ENCODE results near the gene A1BG. TPM values are rescaled to one million over a fixed set of nuclear protein-coding genes. Genes with fewer than 3 reads are reported as not detected.

Gene A1BG
- total RNA-seq, 1 experiment from 2014 or later = 1.2 TPM

DNA sequence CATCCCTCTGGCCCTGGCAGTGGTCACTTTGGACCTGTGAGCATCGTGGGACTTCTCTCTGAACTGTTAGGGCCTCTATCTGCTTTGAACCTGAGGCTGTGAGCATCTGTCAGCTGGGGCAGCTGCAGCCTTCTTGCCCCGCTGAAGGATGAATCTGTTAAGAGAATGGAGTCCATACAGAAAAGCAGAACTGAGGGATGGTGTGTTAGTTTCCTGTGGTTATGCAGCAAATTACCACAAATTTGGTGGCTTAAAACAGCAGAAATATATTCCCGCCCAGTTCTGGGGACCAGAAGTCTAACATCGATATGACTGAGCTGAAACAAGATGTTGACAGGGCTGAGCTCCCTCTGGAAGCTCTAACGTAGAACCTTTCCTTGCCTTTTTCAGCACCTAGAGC, 10.9 kb upstream of the A1BG start:
- Histone ChIP-seq H3K4me3 (replicated peaks in 1 of 2; ENCODE audit: low read depth in 1 of 2, low read length in 2 of 2) (no peak overlapping the region), H3K9me3 (ENCODE audit: control insufficient read depth in 1 of 2, insufficient read depth in 1 of 2, low read depth in 1 of 2, low read length in 2 of 2) (no peaks in the 10 kb centered on the region), H3K4me1 (ENCODE audit: control insufficient read depth in 1 of 2, insufficient read depth in 2 of 2, low read length in 2 of 2) (peaks cover 6 to 19% of the 10 kb centered on the region in 2 experiments; a peak in 3 of 4 replicates), H3K9ac (ENCODE audit: low read length) (no peak overlapping the region), H3K4me2 (ENCODE audit: low read length) (no peak overlapping the region), H3K79me2 (ENCODE audit: insufficient read depth, low read length) (0 out of 2 replicates have a peak, but pooled peaks cover 3% of the 10 kb centered on the region), H4K20me1 (ENCODE audit: insufficient read depth) (no peaks in the 10 kb centered on the region), H3K9me2 (ENCODE audit: insufficient read depth) (no peaks in the 10 kb centered on the region), H3K27ac (ENCODE audit: low read depth, low read length) (no peak overlapping the region), H3K27me3 (ENCODE audit: insufficient read depth, low read length) (no peaks in the 10 kb centered on the region), H2AFZ (ENCODE audit: low read depth, low read length, poor library complexity, severe bottlenecking) (no peak overlapping the region), H3K36me3 (ENCODE audit: control insufficient read depth in 1 of 2, insufficient read depth in 2 of 2, low read length in 2 of 2) (no peaks in the 10 kb centered on the region)
- RAD21 ChIA-PET (ENCODE audit: low non-redundant PET in 1 of 2, low total read pairs in 2 of 2, uncharacterized antibody in 2 of 2, unreplicated experiment in 2 of 2) = no interaction called here
- no peak for ATAC-seq
- POLR2A ChIA-PET = interaction anchor here (1.8 to 2.2 kb wide), 2 partner anchors 12 to 15 kb away, joined by 6 to 7 read pairs; no protein-coding TSS in a partner anchor
- no TSS peak for BruUV-seq (replicated peaks)
- intact Hi-C loops (cut with micrococcal nuclease) = no loop called here
- CTCF ChIA-PET = no interaction called here
- TF ChIP-seq, protein P1, sequence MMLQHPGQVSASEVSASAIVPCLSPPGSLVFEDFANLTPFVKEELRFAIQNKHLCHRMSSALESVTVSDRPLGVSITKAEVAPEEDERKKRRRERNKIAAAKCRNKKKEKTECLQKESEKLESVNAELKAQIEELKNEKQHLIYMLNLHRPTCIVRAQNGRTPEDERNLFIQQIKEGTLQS (IDR thresholded peaks at IDR 0.05) = no peak
- TF ChIP-seq, protein P2, sequence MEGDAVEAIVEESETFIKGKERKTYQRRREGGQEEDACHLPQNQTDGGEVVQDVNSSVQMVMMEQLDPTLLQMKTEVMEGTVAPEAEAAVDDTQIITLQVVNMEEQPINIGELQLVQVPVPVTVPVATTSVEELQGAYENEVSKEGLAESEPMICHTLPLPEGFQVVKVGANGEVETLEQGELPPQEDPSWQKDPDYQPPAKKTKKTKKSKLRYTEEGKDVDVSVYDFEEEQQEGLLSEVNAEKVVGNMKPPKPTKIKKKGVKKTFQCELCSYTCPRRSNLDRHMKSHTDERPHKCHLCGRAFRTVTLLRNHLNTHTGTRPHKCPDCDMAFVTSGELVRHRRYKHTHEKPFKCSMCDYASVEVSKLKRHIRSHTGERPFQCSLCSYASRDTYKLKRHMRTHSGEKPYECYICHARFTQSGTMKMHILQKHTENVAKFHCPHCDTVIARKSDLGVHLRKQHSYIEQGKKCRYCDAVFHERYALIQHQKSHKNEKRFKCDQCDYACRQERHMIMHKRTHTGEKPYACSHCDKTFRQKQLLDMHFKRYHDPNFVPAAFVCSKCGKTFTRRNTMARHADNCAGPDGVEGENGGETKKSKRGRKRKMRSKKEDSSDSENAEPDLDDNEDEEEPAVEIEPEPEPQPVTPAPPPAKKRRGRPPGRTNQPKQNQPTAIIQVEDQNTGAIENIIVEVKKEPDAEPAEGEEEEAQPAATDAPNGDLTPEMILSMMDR (IDR thresholded peaks at IDR 0.05 in 2 of 3, conservative IDR thresholded peaks at IDR 0.05 in 1 of 3; ENCODE audit: borderline replicate concordance in 1 of 3, insufficient read depth in 1 of 3, low read depth in 2 of 3, low read length in 2 of 3) = no peak
- TF ChIP-seq, protein P3, sequence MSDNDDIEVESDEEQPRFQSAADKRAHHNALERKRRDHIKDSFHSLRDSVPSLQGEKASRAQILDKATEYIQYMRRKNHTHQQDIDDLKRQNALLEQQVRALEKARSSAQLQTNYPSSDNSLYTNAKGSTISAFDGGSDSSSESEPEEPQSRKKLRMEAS (IDR thresholded peaks at IDR 0.05) = no peak
- TF ChIP-seq EZH2phosphoT487 (IDR thresholded peaks at IDR 0.05; ENCODE audit: borderline replicate concordance) (no peak), SIN3A (IDR thresholded peaks at IDR 0.05; ENCODE audit: low read depth) (no peak), RAD21 (IDR thresholded peaks at IDR 0.05; ENCODE audit: low read depth) (no peak)
- DNase-seq (ENCODE audit: low read depth, low spot score) = no peak
